AG08395 (cell line): ENCODE results near the gene ACACA.
A peak's percentile ranks its signal among the peaks of the same experiment; 100 is the strongest.

Experiments
- DNase-seq: peaks from one replicate; pipeline ENCODE4 v3.0.0; 2012; ENCODE audit warnings: mixed read lengths, low spot score

The ACACA gene

GRCh38 chr17:37131669-37132611, 274.7 kb downstream of the ACACA start:
- DNase-seq, result no peak

DNA sequence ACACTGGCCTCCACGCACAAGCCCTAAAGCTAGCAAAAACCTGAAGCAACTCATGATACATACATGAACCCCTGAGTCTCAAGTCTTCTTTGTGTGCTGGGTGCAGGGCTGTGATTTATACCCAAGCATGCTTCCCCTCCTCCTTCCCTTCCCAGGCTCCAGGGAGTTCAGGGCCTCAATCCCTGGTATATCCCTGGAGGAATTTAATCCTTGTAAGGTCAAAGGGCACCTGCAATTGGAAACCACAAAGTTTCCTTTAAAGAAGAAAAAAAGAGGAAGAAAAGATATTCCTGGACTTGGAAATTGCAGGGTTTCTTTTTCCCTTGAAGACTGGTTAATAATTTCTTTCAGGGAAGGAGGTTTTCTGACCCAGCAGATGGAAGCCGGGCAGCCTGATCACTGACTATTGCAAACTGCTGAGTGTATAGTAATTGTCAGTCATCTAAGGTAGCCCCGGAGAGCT, 275.6 kb downstream of the ACACA start:
- no peak for DNase-seq

DNA sequence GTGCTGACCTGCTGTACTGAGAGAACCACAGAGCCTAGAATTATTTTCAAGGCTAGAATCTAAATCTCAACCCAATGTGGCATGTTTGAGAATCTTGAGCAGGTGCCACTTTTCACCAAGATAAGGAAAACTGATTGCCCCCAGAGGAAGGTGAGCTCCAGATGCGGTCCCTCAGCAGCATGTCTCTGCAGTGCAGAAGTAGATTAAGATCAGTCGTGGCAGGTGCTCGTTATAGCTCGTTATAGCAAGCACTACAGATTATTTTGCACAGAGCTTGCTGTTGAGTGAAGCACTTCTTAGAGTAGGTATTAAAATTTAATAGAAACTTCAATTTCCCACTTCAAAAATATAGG, 281.8 kb downstream of the ACACA start:
- no peak for DNase-seq

- DNase-seq, result no peak
These were observed 282.5 kb downstream of the ACACA start for GRCh38 chr17:37123941-37124820.

- no peak for DNase-seq
These were observed 283.2 kb downstream of the ACACA start for GRCh38 chr17:37123386-37123785.

GRCh38 chr17:37121616-37122015, 285.0 kb downstream of the ACACA start:
- DNase-seq, result no peak

- DNase-seq, result no peak
These were observed 288.1 kb downstream of the ACACA start for GRCh38 chr17:37118366-37119137.

- no peak for DNase-seq
These were observed 289.1 kb downstream of the ACACA start for GRCh38 chr17:37117373-37118142.

DNA sequence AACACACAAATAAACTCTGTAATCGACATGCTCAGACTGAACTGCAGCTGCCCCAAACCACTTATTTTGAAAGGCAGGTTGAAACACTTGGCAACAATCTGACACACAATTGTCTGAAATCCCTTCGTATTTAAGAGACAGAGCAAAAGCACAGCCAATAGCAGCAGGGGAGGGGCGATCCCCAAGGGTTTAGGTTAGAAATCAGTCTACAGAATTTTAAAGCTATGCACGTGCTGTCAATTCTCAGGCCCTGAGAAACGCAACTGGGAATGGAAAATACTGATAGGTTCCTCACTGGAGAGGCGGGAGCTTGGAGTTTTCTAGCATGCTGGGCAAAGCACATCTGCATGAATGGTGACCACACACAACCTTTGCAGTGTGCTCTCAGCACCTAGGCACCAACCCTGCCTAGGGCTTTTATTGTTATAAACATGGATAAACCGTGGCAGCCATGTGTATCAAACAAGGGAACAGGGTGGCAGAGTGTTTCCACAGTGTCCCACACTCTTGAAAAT, 289.9 kb downstream of the ACACA start:
- no peak for DNase-seq

DNA sequence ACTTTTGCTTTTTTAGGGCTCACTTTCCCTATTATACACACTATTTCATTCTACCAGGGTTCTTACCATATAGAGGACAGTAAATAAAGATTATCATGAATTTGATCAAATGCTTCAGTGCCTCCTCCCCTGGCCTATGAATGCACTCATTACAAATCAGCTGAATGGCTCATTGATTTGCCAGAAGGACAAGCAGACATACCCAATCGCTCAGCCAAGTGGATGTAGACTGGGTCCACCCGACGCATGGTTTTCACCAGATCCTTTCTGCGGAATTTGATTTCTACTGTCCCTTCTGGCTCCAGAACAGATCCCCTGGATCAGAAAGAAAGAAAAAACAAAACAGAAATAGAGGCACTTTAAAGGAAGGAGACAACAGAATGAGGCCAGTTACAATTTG, 295.3 kb downstream of the ACACA start:
- no peak for DNase-seq

DNA sequence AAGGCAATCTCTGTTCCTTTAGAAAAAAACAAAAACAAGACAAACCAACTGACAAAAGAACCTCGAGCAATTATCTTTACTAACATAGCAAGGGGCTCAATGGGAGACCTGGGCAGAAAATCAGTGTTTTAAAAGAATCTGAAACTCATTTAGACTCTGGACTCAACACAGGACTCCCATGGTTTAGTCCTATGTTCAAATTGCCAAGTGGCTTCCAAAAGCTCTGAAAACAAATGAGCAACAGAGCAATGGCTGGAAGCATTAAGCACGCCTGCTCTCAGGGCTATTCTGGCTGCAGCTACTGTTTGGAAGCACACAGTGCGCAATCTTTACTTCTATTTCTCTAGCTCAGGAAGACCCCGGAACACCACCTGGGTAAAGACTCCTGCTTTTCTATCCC, 295.9 kb downstream of the ACACA start:
- DNase-seq, result no peak

- DNase-seq, result no peak
These were observed 296.6 kb downstream of the ACACA start for GRCh38 chr17:37109731-37110710.

DNA sequence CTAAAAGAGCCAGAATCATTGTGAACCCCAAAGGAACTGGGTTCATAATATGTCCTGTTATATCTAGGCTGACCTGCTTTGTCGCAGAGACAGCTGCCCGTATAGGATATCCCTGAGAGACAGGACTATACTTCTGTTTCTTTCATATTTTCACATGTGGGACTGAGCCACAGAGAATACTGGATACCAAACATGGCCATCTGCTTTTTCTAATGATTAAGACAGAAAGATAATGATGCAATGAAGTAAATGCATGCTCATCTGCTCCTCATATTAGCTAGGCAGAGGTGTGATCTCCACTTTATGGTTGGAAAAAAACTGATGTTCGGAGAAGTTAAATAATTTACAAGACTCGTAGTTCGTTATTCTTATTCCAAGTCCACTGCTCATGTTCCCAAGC, 297.5 kb downstream of the ACACA start:
- no peak for DNase-seq

GRCh38 chr17:37107406-37108083, 299.1 kb downstream of the ACACA start:
- DNase-seq, result peak; percentile 6

GRCh38 chr17:37106049-37106448, 300.6 kb downstream of the ACACA start:
- no peak for DNase-seq

DNA sequence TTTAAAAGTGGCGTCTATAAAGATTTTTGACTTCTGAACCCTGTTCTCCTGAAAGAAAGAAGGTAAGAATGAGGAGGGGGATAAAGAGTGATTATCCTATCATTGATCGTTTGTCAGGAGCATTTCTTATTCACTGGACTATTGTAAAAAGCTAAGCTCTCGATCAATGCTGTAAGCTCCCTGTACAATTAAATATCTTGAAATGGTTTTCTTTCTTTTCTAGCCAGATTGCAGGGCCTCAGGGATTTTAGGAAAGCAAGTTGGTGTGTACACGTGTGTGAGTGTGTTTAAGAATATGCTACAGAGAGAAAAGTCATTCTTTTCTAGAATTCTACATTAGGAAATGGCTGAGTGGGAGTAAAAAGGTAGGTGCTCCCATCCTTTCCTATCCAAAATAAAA, 303.4 kb downstream of the ACACA start:
- DNase-seq, result no peak

- no peak for DNase-seq
These were observed 305.3 kb downstream of the ACACA start for GRCh38 chr17:37101306-37101705.

- DNase-seq, result peak; percentile 10
These were observed 306.4 kb downstream of the ACACA start for GRCh38 chr17:37100231-37100630.
